ENCODE results near the gene VAV2. TPM values are rescaled to one million over a fixed set of nuclear protein-coding genes. Genes with fewer than 3 reads are reported as not detected.

VAV2 gene
- total RNA-seq, 8 experiments from 2014 or later = 5.9 to 33.0 (median 14.9) TPM

DNA sequence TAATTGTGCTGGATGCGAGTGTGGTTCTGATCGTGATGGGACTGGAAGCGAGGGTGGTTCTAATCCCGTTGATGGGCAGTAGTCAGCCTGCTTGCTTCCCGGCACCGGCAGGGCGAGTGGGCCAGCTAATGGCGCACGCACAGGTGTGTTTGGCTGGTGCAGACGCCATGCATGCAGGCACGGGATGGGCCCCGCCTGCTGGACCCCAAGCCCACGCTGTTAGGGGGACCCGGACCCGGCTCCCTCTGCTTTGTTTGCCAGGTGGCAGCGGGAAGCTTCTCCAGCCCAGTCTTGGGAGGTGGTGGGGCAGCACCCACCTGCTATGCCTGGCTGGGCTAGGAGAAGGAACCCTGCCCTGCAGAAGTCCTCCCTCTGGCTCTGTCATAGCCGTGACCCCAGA, 70.3 kb downstream of the VAV2 start:
- in situ Hi-C loops (cut with MboI; ENCODE audit: low pct_unique_long_range_greater_than_20kb in 2 of 9, low sequenced_read_pairs in 9 of 9, unreplicated experiment in 9 of 9) = no loop called here
- 80 to 100% (median 93%) methylated on average over 1 to 9 of the region's 17 CpGs; no CpG with 5 or more reads in 4 of the 10 experiments for WGBS, 10 experiments
- no peak overlapping the region for H3K27ac ChIP-seq
- no peak for ATAC-seq (replicated peaks in 6 of 8)
- H3K4me1 ChIP-seq (replicated peaks in 1 of 2) = peaks cover 44% of the 10 kb centered on the region in 2 donors
- H3K4me3 ChIP-seq = no peak overlapping the region

DNA sequence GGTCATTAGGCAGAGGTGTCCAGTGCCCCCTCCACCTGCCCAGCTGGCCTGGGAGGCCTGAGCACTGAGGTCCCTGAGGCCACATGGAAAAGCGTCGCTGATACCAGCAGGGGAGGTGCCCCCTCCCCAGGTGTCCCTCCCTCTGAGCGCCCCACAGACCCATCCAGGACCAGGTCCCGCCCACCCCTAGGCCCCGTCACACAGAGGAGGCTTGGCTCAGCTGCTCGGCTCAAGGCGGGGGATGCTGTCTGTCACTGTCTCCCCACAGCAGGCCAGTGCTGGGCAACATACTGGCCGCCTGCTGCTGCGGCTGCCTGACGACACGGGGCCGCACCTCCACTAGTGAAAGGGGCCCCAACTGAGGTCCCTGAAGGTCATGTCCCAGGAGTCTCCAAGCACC, 71.7 kb downstream of the VAV2 start:
- peaks cover 51 to 55% of the 10 kb centered on the region in 2 donors for H3K4me1 ChIP-seq (replicated peaks in 1 of 2)
- H3K27ac ChIP-seq = peak overlapping the region in 1 of 2 donors; percentile 85
- H3K4me3 ChIP-seq = no peak overlapping the region
- 47 to 98% methylated on average over 3 to 5 of the region's 12 CpGs; no CpG with 5 or more reads in 8 of the 10 experiments for WGBS, 10 experiments
- peak in 5 of 8 experiments; percentile 48 to 75 (median 57) for ATAC-seq (replicated peaks in 6 of 8)
- in situ Hi-C loops (cut with MboI; ENCODE audit: low pct_unique_long_range_greater_than_20kb in 2 of 9, low sequenced_read_pairs in 9 of 9, unreplicated experiment in 9 of 9) = no loop called here

DNA sequence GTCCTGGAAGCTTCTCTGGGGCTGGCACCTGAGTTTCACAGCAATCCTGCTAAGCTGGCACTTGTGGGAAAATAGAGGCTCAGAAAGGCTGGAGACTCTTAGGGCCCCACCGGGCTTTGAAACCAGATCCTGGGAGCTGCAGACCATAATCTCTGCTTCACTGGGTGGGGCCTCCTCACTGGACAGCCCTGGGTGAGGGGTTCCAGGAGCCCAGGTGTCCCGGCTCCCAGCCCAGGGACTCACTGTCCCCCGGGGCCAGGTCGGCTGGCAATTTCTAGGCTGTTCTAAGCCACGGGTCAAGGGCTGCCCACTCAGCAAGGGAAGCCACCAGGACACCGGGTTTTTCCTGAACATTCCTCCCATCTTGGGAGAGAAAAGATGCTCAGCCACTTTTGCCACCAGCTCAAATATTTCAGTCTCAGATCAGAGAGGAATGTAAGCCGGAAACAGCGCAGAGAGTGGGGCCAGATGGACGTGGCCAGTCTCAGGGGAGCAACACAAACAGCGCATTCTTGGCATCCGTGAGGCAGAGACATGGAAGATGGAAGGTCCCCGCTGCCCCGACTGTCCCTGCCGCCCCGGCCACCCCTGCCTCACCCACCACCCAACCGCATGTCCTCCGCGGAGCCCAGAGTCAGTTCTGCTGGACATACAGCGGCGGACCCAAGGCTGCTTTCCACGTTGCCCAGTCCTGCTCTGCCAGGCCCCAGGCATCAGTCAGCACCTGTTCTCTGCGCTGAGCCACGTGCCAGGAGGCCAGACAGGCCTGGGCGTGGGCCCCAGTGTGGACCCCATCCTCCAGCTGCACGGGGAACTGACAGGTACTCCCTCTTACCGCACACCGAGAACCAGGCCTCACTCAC, 72.6 kb downstream of the VAV2 start:
- in situ Hi-C loops (cut with MboI; ENCODE audit: low pct_unique_long_range_greater_than_20kb in 2 of 9, low sequenced_read_pairs in 9 of 9, unreplicated experiment in 9 of 9) = no loop called here
- 80 to 98% (median 90%) methylated on average over 1 to 8 of the region's 27 CpGs; no CpG with 5 or more reads in 5 of the 10 experiments for WGBS, 10 experiments
- H3K27ac ChIP-seq = peak overlapping the region; percentile 65 to 85
- no peak for ATAC-seq (replicated peaks in 6 of 8)
- peaks cover 57 to 63% of the 10 kb centered on the region in 2 donors for H3K4me1 ChIP-seq (replicated peaks in 1 of 2)
- H3K4me3 ChIP-seq = no peak overlapping the region

DNA sequence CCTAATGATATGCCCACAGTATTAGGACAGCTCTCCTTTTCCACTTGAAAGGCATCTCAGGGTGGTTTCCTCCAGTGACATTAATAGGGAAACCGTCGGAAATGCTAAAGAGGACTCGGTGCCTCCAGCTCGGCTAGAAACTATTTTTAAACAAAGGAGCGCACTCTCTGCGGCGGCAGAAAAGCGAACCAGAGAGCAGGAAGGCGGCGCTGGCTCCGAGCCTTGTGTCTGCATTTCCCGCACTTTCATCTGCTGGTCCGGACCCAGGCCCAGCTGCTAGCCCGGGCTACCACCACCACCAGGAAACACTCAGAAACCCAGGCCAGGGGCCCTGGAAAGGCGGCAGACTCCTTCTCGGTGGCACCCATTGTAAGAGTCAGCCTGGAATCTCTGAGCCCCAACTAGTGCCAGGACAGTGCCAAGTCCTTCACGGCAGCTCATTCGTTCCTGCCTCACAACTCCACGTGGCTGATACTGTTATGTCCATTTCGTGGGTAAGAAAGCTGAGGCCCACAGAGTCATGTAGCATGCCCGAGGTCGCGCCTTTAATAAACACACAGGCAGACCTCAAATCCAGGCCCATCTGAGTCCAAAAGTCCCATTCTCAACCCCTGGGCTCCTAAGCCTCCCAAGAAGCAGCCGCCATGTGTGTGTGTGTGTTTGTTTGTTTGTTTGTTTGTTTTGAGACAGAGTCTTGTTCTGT, 73.9 kb downstream of the VAV2 start:
- ATAC-seq (replicated peaks in 6 of 8) = peak in 4 of 8 experiments; percentile 5 to 44 (median 8)
- Histone ChIP-seq H3K4me3 (no peak overlapping the region), H3K4me1 (replicated peaks in 1 of 2) (peaks cover 68 to 74% of the 10 kb centered on the region in 2 donors), H3K27ac (peak overlapping the region; percentile 74 to 85)
- 6 to 77% (median 20%) methylated on average over 1 to 14 of the region's 24 CpGs; no CpG with 5 or more reads in 3 of the 10 experiments for WGBS, 10 experiments
- in situ Hi-C loops (cut with MboI; ENCODE audit: low pct_unique_long_range_greater_than_20kb in 2 of 9, low sequenced_read_pairs in 9 of 9, unreplicated experiment in 9 of 9) = no loop called here

DNA sequence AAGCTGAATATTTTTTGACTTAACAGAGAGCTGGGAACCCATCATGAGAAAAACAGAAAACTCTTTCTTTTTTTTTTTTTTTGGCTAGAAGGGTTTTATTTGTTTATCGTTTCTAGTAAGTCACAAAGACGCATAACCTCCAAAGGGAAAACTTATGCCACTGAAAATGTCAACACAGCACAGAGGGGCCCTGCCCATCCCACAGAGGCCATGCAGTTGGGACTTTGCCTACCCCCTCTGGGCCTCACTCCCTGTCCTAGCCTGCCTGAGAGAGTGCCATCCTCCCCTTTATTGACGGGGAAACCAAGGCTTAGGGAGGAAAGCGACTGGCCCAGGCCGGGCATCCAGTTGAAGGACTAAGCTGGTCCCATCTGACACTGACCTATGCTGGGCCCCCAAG, 74.7 kb downstream of the VAV2 start:
- WGBS, 10 experiments = 31 to 77% (median 61%) methylated on average over 1 to 4 of the region's 5 CpGs; no CpG with 5 or more reads in 2 of the 10 experiments
- in situ Hi-C loops (cut with MboI; ENCODE audit: low pct_unique_long_range_greater_than_20kb in 2 of 9, low sequenced_read_pairs in 9 of 9, unreplicated experiment in 9 of 9) = no loop called here
- Histone ChIP-seq H3K4me3 (no peak overlapping the region), H3K27ac (peak overlapping the region; percentile 39 to 73), H3K4me1 (replicated peaks in 1 of 2) (peaks cover 68 to 83% of the 10 kb centered on the region in 2 donors)
- peak in 6 of 8 experiments; percentile 1 to 22 (median 4) for ATAC-seq (replicated peaks in 6 of 8)

DNA sequence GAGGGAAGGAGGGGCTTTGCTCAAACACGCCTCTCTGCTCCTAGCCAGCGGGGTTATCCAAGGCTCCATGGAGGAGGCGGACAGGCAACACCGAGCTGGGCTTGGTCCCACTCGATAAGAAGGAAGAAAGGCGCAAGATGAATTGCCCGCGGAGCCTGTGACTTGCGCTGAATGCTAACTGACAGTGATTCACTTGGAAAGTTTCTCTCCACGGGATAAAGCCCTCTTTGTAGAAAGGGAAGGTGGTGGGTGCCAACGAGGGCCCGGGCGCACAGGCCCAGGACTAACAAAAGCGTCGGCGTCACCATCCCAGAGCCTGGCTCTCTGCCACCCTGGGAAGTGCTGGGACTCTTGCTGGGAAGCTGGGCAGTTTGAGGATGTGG, 76.0 kb downstream of the VAV2 start:
- in situ Hi-C loops (cut with MboI; ENCODE audit: low pct_unique_long_range_greater_than_20kb in 2 of 9, low sequenced_read_pairs in 9 of 9, unreplicated experiment in 9 of 9) = no loop called here
- H3K27ac ChIP-seq = peak overlapping the region in 1 of 2 donors; percentile 42
- WGBS, 10 experiments = 34 to 87% (median 66%) methylated on average over 3 to 5 of the region's 16 CpGs; no CpG with 5 or more reads in 6 of the 10 experiments
- H3K4me3 ChIP-seq = no peak overlapping the region
- H3K4me1 ChIP-seq (replicated peaks in 1 of 2) = peaks cover 67 to 95% of the 10 kb centered on the region in 2 donors
- peak in 4 of 8 experiments; percentile 5 to 55 (median 36) for ATAC-seq (replicated peaks in 6 of 8)

DNA sequence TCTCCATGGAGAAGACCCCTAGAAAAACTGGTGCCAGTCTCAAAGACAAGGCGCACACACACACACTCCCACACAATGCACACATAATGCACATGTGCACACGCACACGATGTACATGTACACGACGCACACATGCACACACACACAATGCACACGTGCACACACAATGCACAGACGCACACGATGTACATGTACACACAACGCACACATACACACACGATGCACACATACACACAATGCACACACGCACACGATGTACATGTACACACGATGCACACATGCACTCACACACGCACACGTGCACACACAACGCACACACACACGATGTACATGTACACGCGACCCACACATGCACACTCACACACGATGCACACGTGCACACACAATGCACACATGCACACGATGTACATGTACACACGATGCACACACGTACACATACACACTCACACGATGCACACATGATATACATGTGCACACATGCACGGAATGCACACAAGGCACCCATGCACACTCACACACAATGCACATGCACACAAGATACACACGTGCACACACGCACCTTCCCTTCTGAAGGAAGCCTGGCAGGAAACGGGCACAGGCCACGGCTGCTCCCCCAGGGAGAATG, 76.5 kb downstream of the VAV2 start:
- H3K27ac ChIP-seq = peak overlapping the region in 1 of 2 donors; percentile 42
- ATAC-seq (replicated peaks in 6 of 8) = no peak
- H3K4me1 ChIP-seq (replicated peaks in 1 of 2) = peaks cover 62 to 91% of the 10 kb centered on the region in 2 donors
- no peak overlapping the region for H3K4me3 ChIP-seq
- 61 to 95% (median 77%) methylated on average over 4 to 20 of the region's 30 CpGs; no CpG with 5 or more reads in 3 of the 10 experiments for WGBS, 10 experiments
- in situ Hi-C loops (cut with MboI; ENCODE audit: low pct_unique_long_range_greater_than_20kb in 2 of 9, low sequenced_read_pairs in 9 of 9, unreplicated experiment in 9 of 9) = no loop called here

DNA sequence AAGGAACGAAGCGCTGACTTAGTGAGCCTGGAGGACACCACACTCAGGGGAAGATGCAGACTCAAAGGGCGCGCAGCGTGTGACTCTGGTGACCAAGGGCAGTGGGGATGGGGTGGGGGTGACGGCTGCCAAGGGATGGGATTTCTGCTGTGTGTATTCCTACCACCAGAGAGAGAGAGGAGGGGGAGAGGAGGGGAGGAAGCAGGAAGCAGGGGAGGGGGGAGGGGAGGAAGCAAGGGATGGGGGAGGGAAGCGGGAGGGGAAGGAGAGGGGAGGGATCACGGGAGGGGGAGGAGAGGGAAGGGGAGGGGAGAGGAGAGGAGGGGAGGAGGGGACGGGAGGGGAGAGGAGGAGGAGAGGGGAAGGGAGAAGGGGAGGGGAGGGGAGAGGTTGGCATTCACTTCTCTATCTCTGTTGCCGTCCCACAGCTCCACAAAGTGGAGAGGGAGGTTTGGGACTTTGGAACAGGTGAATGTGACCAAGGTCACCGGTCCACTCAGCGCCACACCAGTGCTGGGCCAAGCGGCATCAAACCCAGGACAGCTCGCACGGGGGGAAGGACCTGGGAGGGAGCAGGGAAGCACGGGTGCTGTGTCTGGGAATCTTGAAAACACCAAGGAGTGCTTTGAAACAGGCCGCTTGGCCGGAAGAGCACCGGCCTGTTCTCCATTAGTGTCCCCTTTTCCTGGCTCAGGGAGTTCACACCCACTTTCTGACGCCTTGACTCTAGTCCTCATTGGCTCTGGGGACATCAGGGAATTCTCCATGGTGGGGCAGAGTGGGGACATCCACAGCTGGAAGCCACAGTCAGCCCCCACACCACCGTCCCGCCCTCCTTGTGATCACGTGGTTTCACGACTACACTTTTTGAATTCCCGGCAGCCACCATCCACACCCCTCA, 77.4 kb downstream of the VAV2 start:
- WGBS, 10 experiments = 55 to 75% (median 65%) methylated on average over 2 to 9 of the region's 25 CpGs; no CpG with 5 or more reads in 6 of the 10 experiments
- peak overlapping the region; percentile 47 to 66 for H3K27ac ChIP-seq
- in situ Hi-C loops (cut with MboI; ENCODE audit: low pct_unique_long_range_greater_than_20kb in 2 of 9, low sequenced_read_pairs in 9 of 9, unreplicated experiment in 9 of 9) = no loop called here
- ATAC-seq (replicated peaks in 6 of 8) = peak in 7 of 8 experiments; percentile 18 to 67 (median 59)
- H3K4me1 ChIP-seq (replicated peaks in 1 of 2) = peaks cover 53 to 81% of the 10 kb centered on the region in 2 donors
- H3K4me3 ChIP-seq = no peak overlapping the region

DNA sequence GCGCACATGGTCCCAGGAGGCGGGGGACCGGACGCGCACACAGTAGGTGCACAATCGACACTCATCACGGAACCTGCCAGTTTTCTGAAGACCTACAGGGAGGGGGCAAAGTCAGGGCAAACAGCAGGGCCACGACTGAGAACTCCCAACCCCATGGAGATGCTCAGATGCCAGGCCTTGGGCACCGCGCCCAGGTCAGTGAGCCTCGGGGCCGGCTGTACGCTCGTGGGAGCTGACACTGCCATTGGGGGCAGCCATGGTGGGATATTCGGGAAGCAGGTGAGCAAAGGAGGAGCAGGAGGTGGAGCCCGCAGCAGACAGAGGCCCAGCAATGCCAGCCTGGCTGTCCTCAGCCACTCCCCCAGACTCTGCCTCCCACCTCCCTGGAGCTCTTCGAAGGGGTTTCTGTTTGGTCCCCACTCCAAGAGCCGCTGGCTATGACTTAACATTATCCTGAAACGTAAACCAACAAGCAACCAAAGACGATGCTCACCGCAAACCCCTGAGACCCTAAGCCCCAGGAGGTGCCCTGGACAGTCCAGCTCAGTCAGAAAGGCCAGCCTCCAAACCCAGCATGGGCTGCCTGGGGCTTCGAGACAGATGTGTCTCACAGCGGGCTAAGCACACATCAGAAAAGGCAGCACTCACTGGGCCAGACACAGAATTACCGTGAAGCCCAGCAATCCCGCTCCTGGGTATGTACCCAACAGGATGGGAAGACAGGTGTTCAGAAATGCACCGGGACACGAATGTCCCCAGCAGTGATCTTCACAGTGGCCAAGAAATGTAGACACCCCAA, 78.4 kb downstream of the VAV2 start:
- peak overlapping the region; percentile 47 to 58 for H3K27ac ChIP-seq
- peak in 5 of 8 experiments; percentile 15 to 35 (median 29) for ATAC-seq (replicated peaks in 6 of 8)
- 54 to 98% (median 82%) methylated on average over 3 to 9 of the region's 27 CpGs; no CpG with 5 or more reads in 3 of the 10 experiments for WGBS, 10 experiments
- peaks cover 49 to 72% of the 10 kb centered on the region in 2 donors for H3K4me1 ChIP-seq (replicated peaks in 1 of 2)
- no peak overlapping the region for H3K4me3 ChIP-seq
- in situ Hi-C loops (cut with MboI; ENCODE audit: low pct_unique_long_range_greater_than_20kb in 2 of 9, low sequenced_read_pairs in 9 of 9, unreplicated experiment in 9 of 9) = no loop called here

DNA sequence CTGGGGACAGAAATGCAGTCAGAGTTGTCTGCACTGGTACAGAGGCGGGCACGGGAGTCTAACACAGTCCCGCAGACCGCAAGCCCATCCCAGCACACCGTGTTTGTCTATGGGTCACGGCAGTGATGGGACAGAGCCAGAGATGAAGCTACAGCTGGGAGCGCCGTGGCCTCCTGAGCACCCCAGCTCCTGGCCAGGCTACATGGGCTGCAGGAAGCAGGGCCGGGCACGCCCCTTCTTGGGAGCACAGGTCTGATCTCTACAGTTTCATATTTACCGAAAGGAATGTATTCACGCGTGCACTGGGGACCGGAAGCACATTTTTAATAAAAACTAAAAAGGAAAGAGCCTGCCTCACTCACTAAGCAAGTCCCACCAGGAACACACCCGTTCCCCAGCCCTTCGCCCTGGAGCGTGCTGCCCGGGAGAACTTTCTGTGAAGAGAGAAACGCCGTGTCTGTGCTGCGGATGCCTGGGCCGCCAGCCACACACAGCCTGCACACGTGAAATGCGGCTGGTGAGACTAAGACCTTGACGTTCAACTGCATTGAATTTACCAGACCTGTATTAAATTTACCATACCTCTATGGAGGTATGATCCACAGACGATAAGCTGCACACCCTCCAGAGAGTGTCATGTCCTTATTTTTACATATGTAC, 81.1 kb downstream of the VAV2 start:
- no peak overlapping the region for H3K27ac ChIP-seq
- in situ Hi-C loops (cut with MboI; ENCODE audit: low pct_unique_long_range_greater_than_20kb in 2 of 9, low sequenced_read_pairs in 9 of 9, unreplicated experiment in 9 of 9) = no loop called here
- WGBS, 10 experiments = 64 to 100% (median 96%) methylated on average over 1 to 12 of the region's 26 CpGs
- ATAC-seq (replicated peaks in 6 of 8) = no peak
- peaks cover 42 to 60% of the 10 kb centered on the region in 2 donors for H3K4me1 ChIP-seq (replicated peaks in 1 of 2)
- H3K4me3 ChIP-seq = no peak overlapping the region

Measured in motor neuron (in vitro differentiated cells).